Activated CD8-positive, alpha-beta memory T cell treated with anti-CD3 and anti-CD28 coated beads for 36 hours (primary cell): ENCODE data around the gene SLC9B1. TPM values are rescaled to one million over a fixed set of nuclear protein-coding genes. Genes with fewer than 3 reads are reported as not detected.

Source experiments
- CTCF ChIA-PET: fragments of 350-600 bp; sonication (Branson Sonifier 250); formaldehyde crosslinking; loops from one replicate; lab custom pipeline; 2021; ENCODE audit warnings: antibody characterized with exemption; lab: Charles Lee
- POLR2A ChIA-PET: fragments of 350-600 bp; sonication (Branson Sonifier 250); formaldehyde crosslinking; loops from one replicate; lab custom pipeline; 2021; ENCODE audit warnings: antibody characterized with exemption; lab: Charles Lee
- total RNA-seq, 2 experiments: library from RNA; stranded (reverse); gene quantifications; one replicate each; pipeline ENCODE4 v1.2.3, GENCODE V29; 2021

The SLC9B1 gene
- total RNA-seq = under 1 TPM; 0.59 to 0.82 TPM

GRCh38 chr4:103019308-103020124 is at the start of gene SLC9B1:
Gene SLC9B1, minus strand, starts transcription at chr4:103019705. Its CDS starts 27,994 bp downstream, at chr4:102991711.
- ChIA-PET CTCF (no interaction called here), POLR2A (interaction anchor here (0.9 to 1.5 kb wide), 4 partner anchors 57 to 674 kb away, joined by 3 to 7 read pairs (median 3); partner anchors contain the start of genes CISD2, SLC39A8 and SLC9B2)

DNA sequence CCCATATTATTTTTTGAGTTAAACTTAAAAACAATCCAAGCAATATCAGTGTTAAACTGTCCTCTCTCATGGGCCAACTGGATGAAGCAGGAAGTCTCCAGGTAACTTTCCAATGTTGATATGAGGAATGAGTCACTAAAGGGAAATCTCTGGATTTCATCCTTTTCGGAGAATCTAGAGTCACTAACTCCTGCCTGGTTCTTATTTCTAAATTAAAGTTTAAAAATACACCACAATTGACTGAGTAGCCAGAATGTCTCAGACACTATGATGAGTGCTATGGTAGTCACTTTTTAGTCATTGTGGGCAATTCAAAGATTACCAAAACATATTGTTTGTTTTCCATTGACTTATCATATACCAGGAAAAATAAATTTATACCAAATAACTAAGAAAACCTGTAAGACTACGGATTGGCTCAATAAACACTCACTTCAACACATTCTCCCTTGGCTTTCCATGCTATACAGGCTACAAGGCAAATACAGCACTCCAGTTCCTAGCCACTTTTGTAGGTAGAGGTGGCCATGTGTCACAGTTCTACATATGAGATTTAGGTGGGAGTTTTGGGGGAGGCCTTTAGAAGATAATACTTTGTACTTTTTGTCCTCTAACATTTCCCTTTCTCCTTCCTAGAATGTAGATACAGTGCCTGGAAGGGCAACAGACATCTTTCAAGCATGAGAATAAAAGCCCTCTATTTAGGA is 48.5 kb upstream of the SLC9B1 start:
- ChIA-PET POLR2A (no interaction called here), CTCF (no interaction called here)

- ChIA-PET CTCF (interaction anchor here (0.6 to 0.7 kb wide), 2 partner anchors 677 to 869 kb away, joined by 3 to 5 read pairs; no protein-coding TSS in a partner anchor), POLR2A (no interaction called here)
These were observed 41.1 kb upstream of the SLC9B1 start for GRCh38 chr4:103060453-103061148.

DNA sequence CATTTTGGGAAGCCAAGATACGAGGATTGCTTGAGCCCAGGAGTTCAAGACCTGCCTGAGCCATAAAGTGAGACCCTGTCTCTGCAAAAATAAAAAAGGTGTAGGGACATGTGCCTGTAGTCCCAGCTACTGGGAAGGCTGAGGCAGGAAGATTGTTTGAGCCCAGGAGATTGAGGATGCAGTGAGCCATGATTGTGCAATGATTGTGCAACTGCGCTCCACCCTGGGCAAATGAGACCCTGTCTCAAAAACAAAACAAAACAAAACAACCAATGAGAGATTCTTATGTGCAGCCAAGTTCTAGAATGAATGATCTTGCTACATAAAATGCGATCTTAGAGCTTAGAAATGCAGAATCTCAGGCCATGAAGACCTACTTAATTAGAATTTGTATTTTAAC is 34.5 kb upstream of the SLC9B1 start:
- POLR2A ChIA-PET = no interaction called here
- CTCF ChIA-PET = interaction anchor here (1.0 kb wide), 1 partner anchor 38 kb away, joined by 4 read pairs; no protein-coding TSS in a partner anchor

GRCh38 chr4:103052779-103053178 is 33.3 kb upstream of the SLC9B1 start:
- POLR2A ChIA-PET = no interaction called here
- CTCF ChIA-PET = interaction anchor here (0.8 to 1.0 kb wide), 2 partner anchors 39 kb away, joined by 3 to 4 read pairs; no protein-coding TSS in a partner anchor

DNA sequence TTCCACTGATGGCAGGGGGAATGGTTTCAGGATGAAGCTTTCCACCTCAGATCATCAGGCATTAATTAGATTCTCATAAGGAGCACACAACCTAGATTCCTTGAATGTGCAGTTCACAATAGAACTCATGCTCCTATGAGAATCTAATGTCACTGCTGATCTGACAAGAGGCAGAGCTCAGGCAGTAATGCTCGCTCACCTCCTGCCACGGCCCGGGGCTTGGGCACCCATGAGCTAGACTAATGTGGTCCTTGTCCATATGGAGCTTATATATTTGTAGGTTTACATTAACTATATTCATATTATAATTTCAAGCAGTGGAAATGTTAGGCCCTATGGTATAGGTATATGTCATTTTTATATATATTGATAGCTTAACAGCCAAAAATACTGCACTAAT is 32.6 kb upstream of the SLC9B1 start:
- ChIA-PET CTCF (interaction anchor here (0.8 kb wide), 1 partner anchor 39 kb away, joined by 3 read pairs; no protein-coding TSS in a partner anchor), POLR2A (interaction anchor here (0.7 kb wide), 1 partner anchor 225 kb away, joined by 3 read pairs; the partner anchor contains the start of gene UBE2D3)

DNA sequence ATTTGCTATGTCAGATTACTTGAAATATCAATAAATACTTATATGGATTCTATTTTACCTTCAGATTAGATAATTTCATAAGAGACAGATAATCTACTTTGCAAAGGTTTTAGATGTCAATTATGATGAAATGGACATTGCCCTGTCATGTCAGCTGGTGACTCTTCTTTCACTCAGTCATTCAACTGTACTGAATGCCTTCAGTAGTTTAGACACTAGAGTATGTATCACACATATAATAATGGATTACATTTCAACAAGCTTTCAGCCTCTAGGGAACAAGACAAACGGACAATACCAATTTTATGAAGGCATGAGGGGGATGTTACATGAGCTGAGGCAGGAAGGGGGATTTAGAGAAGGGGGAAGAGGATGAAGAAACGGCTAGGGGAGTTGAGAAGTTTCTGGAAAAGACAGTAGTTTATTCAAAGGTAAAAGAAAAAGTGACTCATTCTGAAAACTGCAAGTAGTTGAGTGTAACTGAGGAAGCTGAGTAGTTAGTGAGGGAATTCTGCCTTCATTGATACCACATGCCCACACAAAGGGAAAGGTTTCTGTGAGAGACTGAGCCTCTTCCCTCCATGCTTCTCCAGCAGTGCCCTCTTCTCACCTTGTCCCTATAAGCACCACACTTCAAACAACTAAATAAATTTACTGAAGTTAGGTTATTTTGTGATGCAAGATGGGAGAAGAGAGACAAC is 31.4 kb upstream of the SLC9B1 start:
- CTCF ChIA-PET = no interaction called here
- POLR2A ChIA-PET = no interaction called here

DNA sequence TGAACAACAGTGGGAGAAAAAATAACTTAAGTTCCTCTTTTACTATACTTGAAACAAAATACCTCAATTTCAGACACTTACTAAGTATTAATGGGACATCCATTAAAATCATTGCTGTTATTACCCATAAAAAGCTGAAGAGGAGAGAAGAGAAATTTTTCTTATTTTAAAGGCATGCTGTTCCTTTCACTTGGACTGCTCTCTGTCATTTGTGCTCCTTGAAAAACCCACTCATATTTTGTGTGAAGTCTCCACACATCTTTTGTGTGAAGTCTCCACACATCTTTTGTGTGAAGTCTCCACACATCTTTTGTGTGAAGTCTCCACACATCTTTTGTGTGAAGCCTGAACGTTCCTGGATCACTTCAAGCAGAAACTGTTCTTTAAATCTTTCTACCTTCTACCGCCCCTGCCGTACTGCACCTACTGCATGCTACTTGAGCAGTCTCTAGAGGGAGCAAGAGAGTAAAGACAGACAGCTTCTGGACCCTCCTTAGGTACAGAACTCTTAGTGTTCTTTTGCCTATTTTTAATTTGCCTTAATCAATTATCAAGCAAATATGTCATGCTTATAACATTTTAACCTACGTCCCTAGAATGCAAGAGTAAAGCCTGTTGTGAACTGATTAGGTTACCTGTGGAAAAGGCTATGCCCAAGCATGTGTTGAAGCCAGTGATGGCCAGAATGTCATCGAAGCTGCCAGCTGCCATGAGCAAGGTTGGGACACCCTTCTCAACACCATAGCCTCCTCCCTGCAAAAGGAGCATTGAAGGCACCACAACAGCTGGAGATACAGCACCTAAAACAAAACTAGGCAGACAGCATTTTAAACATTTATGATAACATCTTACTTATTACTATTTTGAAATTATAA is 27.1 kb upstream of the SLC9B1 start:
- POLR2A ChIA-PET = interaction anchor here (0.7 kb wide), 1 partner anchor 45 kb away, joined by 4 read pairs; no protein-coding TSS in a partner anchor

GRCh38 chr4:103044183-103044582 is 24.7 kb upstream of the SLC9B1 start:
- POLR2A ChIA-PET = no interaction called here
- CTCF ChIA-PET = interaction anchor here (1.1 kb wide), 1 partner anchor 613 kb away, joined by 5 read pairs; no protein-coding TSS in a partner anchor

More for the DNA sequence above, 27.1 kb upstream of the SLC9B1 start:
- CTCF ChIA-PET = interaction anchor here (0.6 to 1.9 kb wide), 5 partner anchors 9 to 437 kb away, joined by 3 to 5 read pairs (median 3); no protein-coding TSS in a partner anchor

GRCh38 chr4:103036169-103036568 is 16.7 kb upstream of the SLC9B1 start:
- POLR2A ChIA-PET = no interaction called here
- CTCF ChIA-PET = interaction anchor here (0.6 kb wide), 1 partner anchor 544 kb away, joined by 3 read pairs; no protein-coding TSS in a partner anchor

GRCh38 chr4:103032574-103032973 is 13.1 kb upstream of the SLC9B1 start:
- POLR2A ChIA-PET = no interaction called here
- CTCF ChIA-PET = interaction anchor here (1.5 kb wide), 1 partner anchor 406 kb away, joined by 4 read pairs; no protein-coding TSS in a partner anchor

DNA sequence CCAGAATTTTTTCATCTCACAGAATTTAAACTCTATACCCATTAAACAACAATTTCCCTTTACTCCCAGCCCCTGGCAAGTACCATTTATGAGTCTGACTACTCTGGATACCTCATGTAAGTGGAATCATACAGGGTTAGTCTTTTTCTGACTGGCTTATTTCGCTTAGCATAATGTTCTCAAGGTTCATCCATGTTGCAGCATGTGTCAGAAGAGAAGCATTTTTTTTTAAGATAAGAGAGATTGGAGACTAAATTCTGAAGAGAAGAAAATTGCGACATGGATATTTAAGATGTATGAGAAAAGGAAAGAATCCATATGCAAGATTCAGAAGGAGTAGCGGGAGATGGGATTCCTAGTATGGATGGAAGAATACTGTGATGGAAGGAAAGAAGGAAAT is 11.3 kb upstream of the SLC9B1 start:
- POLR2A ChIA-PET = no interaction called here
- CTCF ChIA-PET = interaction anchor here (0.6 kb wide), 1 partner anchor 1690 kb away, joined by 3 read pairs; no protein-coding TSS in a partner anchor

GRCh38 chr4:103029300-103029699 is 9.8 kb upstream of the SLC9B1 start:
- POLR2A ChIA-PET = no interaction called here
- CTCF ChIA-PET = no interaction called here

- ChIA-PET POLR2A (no interaction called here), CTCF (no interaction called here)
These were observed 7.4 kb upstream of the SLC9B1 start for GRCh38 chr4:103026868-103027267.

DNA sequence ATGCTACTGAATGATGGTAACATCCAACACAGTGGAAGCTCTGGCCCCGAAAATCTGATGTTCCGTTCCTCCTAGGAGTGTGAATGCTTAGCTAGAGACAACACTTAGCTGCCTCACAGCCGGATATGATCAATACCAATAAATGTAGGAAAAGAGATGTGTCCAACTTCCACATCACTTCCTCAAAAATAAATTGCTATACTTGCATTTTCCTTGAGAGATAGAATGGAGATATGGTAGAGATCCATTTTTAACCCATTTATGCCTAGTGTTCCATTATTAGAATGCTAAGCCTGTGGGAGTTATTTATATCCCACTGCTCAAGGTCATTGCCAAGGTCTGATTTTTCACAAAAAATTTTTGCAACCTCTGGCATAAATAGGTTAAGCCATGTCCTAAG is 5.5 kb upstream of the SLC9B1 start:
- ChIA-PET POLR2A (no interaction called here), CTCF (no interaction called here)

- CTCF ChIA-PET = no interaction called here
- POLR2A ChIA-PET = no interaction called here
These were observed 1.6 kb upstream of the SLC9B1 start for GRCh38 chr4:103021120-103021519.
